CD4-positive, alpha-beta T cell (primary cell): ENCODE measurements around the gene SCUBE1. TPM values are rescaled to one million over a fixed set of nuclear protein-coding genes. Genes with fewer than 3 reads are reported as not detected.

Experiments
- ATAC-seq: fragments of 200-7000 bp; cut with Tn5 transposase; one replicate; pipeline ENCODE4 v1.10.0; 2022; ENCODE audit warnings: mild to moderate bottlenecking; ENCODE audit not compliant: poor library complexity
- CTCF ChIA-PET: fragments of 350-600 bp; sonication (Branson Sonifier 250); formaldehyde crosslinking; loops from one replicate; lab custom pipeline; 2021; ENCODE audit warnings: antibody characterized with exemption, inconsistent platforms; lab: Charles Lee
- POLR2A ChIA-PET: fragments of 350-600 bp; sonication (Branson Sonifier 250); formaldehyde crosslinking; loops from one replicate; lab custom pipeline; 2021; ENCODE audit warnings: antibody characterized with exemption, inconsistent platforms; lab: Charles Lee
- DNase-seq, 14 experiments: peaks; one replicate each; pipeline ENCODE4 v3.0.0-alpha.2; 2013 to 2020; ENCODE audit warnings: mixed read lengths in 2 of 14
- H3K27ac ChIP-seq, 2 donors: one replicate each; pipeline versions ENCODE4 v1.5.1 to v1.7.0; 2013; ENCODE audit warnings: low read length in 2 of 2, low read depth in 1 of 2, mild to moderate bottlenecking in 1 of 2
- H3K27me3 ChIP-seq, 2 experiments: 1 replicate in 1 of 2; 2 replicates in 1 of 2; pipeline versions ENCODE4 v1.6.1 to v1.7.0; 2013; ENCODE audit warnings: low read length in 2 of 2, control low read depth in 1 of 2, mild to moderate bottlenecking in 1 of 2, moderate library complexity in 1 of 2; ENCODE audit not compliant: insufficient read depth in 2 of 2, control insufficient read depth in 1 of 2
- H3K36me3 ChIP-seq: one replicate; pipeline ENCODE4 v1.6.1; 2013; ENCODE audit warnings: low read length, control low read depth; ENCODE audit not compliant: insufficient read depth
- H3K4me1 ChIP-seq: one replicate; pipeline ENCODE4 v1.6.1; 2013; ENCODE audit warnings: low read length, control low read depth; ENCODE audit not compliant: insufficient read depth
- H3K4me3 ChIP-seq: one replicate; pipeline ENCODE4 v1.5.1; 2013; ENCODE audit warnings: mild to moderate bottlenecking, low read length, moderate library complexity
- H3K9me3 ChIP-seq, 2 experiments: 1 replicate in 1 of 2; 2 replicates in 1 of 2; pipeline versions ENCODE4 v1.6.1 to v1.7.0; 2013; ENCODE audit warnings: low read length in 2 of 2, mild to moderate bottlenecking in 2 of 2, control low read depth in 1 of 2, moderate library complexity in 1 of 2; ENCODE audit not compliant: control insufficient read depth in 1 of 2, insufficient read depth in 1 of 2
- H3K27ac Mint-ChIP-seq: one replicate; pipeline ENCODE4 v1.8.0; 2020; ENCODE audit warnings: mixed read lengths
- H3K27me3 Mint-ChIP-seq: one replicate; pipeline ENCODE4 v1.8.0; 2021; ENCODE audit warnings: mixed read lengths
- H3K36me3 Mint-ChIP-seq: one replicate; pipeline ENCODE4 v1.8.0; 2021; ENCODE audit warnings: low read depth, mixed read lengths
- H3K4me1 Mint-ChIP-seq: one replicate; pipeline ENCODE4 v1.8.0; 2021; ENCODE audit warnings: low read depth, mixed read lengths
- H3K4me3 Mint-ChIP-seq: one replicate; pipeline ENCODE4 v1.8.0; 2020; ENCODE audit warnings: mild to moderate bottlenecking, mixed read lengths
- H3K9me3 Mint-ChIP-seq: one replicate; pipeline ENCODE4 v1.8.0; 2020; ENCODE audit warnings: mixed read lengths
- CTCF ChIP-seq: fragments of 200-600 bp; IDR thresholded peaks from one replicate; pipeline ENCODE4 v1.8.0; 2022; ENCODE audit warnings: antibody characterized with exemption, mild to moderate bottlenecking
- intact Hi-C, 2 experiments: fragments of 100-400 bp; cut with DNase I in 1 of 2; cut with micrococcal nuclease in 1 of 2; formaldehyde crosslinking; loops; one replicate each; pipeline versions ENCODE4 v1.15.1 to v1.9.0; 2023 to 2025; cut with DNase I, micrococcal nuclease
- total RNA-seq, 174 experiments: library from RNA in 2 of 174; stranded (reverse) in 2 of 174; gene quantifications; one replicate each; pipeline ENCODE4 v1.2.3 and lab custom pipeline; 2021 to 2026

The SCUBE1 gene
- total RNA-seq, 2 experiments from 2014 or later = not detected

- TF ChIP-seq CTCF = no peak
Measured at GRCh38 chr22:43253839-43254238, 89.3 kb downstream of the SCUBE1 start.

GRCh38 chr22:43252319-43252718, 90.9 kb downstream of the SCUBE1 start:
- Histone ChIP-seq H3K4me3 (no peak overlapping the region), H3K4me1 (no peaks in the 10 kb centered on the region), H3K9me3 (no peaks in the 10 kb centered on the region), H3K36me3 (no peaks in the 10 kb centered on the region), H3K27ac (no peak overlapping the region), H3K27me3 (no peaks in the 10 kb centered on the region)
- intact Hi-C loops = no loop called here
- Mint-ChIP-seq H3K9me3 (no peaks in the 10 kb centered on the region), H3K27ac (no peak overlapping the region), H3K4me1 (peaks cover 14% of the 10 kb centered on the region), H3K36me3 (no peaks in the 10 kb centered on the region), H3K4me3 (no peak overlapping the region), H3K27me3 (peaks cover 8% of the 10 kb centered on the region)
- ATAC-seq (no peak), DNase-seq (no peak)
- POLR2A ChIA-PET = no interaction called here
- CTCF ChIA-PET = no interaction called here
- TF ChIP-seq CTCF = no peak

More at GRCh38 chr22:43253839-43254238, 89.3 kb downstream of the SCUBE1 start:
- intact Hi-C loops = no loop called here
- H3K4me3 Mint-ChIP-seq = no peak overlapping the region
- Histone ChIP-seq H3K27me3 (no peaks in the 10 kb centered on the region), H3K4me3 (no peak overlapping the region), H3K36me3 (no peaks in the 10 kb centered on the region), H3K27ac (no peak overlapping the region), H3K4me1 (peaks cover 3% of the 10 kb centered on the region), H3K9me3 (no peaks in the 10 kb centered on the region)
- H3K36me3 Mint-ChIP-seq = no peaks in the 10 kb centered on the region
- ATAC-seq (no peak), DNase-seq (no peak)
- ChIA-PET POLR2A (no interaction called here), CTCF (no interaction called here)
- H3K27ac Mint-ChIP-seq = no peak overlapping the region
- peaks cover 8% of the 10 kb centered on the region for H3K27me3 Mint-ChIP-seq
- H3K9me3 Mint-ChIP-seq = no peaks in the 10 kb centered on the region
- H3K4me1 Mint-ChIP-seq = peaks cover 17% of the 10 kb centered on the region

GRCh38 chr22:43249789-43250471, 93.2 kb downstream of the SCUBE1 start:
- Mint-ChIP-seq H3K4me1 (no peaks in the 10 kb centered on the region), H3K9me3 (no peaks in the 10 kb centered on the region), H3K27ac (no peak overlapping the region), H3K4me3 (no peak overlapping the region), H3K36me3 (no peaks in the 10 kb centered on the region), H3K27me3 (no peaks in the 10 kb centered on the region)
- no peaks in the 10 kb centered on the region for H3K9me3 ChIP-seq
- POLR2A ChIA-PET = no interaction called here
- DNase-seq (no peak), ATAC-seq (no peak)
- no peak overlapping the region for H3K27ac ChIP-seq
- CTCF ChIA-PET = no interaction called here
- no peaks in the 10 kb centered on the region for H3K36me3 ChIP-seq
- intact Hi-C loops = no loop called here
- no peak overlapping the region for H3K4me3 ChIP-seq
- no peaks in the 10 kb centered on the region for H3K27me3 ChIP-seq
- H3K4me1 ChIP-seq = no peaks in the 10 kb centered on the region
- no peak for TF ChIP-seq CTCF
